AG04449 (cell line): ENCODE measurements around the gene LRRC31.

Experiments
- CTCF ChIA-PET: fragments of 350-600 bp; formaldehyde crosslinking; extraction: SDS; loops from one replicate; lab custom pipeline; 2021; ENCODE audit warnings: antibody characterized with exemption; lab: Yijun Ruan, JAX
- POLR2A ChIA-PET: fragments of 400-600, 350-600 bp; formaldehyde crosslinking; extraction: SDS; loops from one replicate; lab custom pipeline; 2020; ENCODE audit warnings: antibody characterized with exemption, inconsistent platforms; lab: Yijun Ruan, JAX
- DNase-seq: peaks from one replicate; pipeline ENCODE4 v3.0.0-alpha.2; 2010; ENCODE audit warnings: low read depth, low spot score
- H3K4me3 ChIP-seq: 2 replicates; pipeline ENCODE4 v1.5.1; 2011; ENCODE audit warnings: low read depth, mild to moderate bottlenecking, control low read depth, low read length
- CTCF ChIP-seq: IDR thresholded peaks from one replicate; pipeline ENCODE4 v1.5.1; 2011; ENCODE audit warnings: mild to moderate bottlenecking, moderate library complexity, low read length, control low read depth, inconsistent platforms; ENCODE audit not compliant: insufficient read depth; ENCODE audit errors: missing control alignments

Gene LRRC31

GRCh38 chr3:169905404-169905803, 35.7 kb upstream of the LRRC31 start:
- no peak overlapping the region for H3K4me3 ChIP-seq
- ChIA-PET CTCF (no interaction called here), POLR2A (no interaction called here)
- DNase-seq = no peak
- TF ChIP-seq CTCF = no peak

- no peak for TF ChIP-seq CTCF
- H3K4me3 ChIP-seq = no peak overlapping the region
- DNase-seq = no peak
- ChIA-PET POLR2A (no interaction called here), CTCF (no interaction called here)
Measured at GRCh38 chr3:169901453-169901852, 31.7 kb upstream of the LRRC31 start.

GRCh38 chr3:169897284-169897683, 27.5 kb upstream of the LRRC31 start:
- no peak for TF ChIP-seq CTCF
- ChIA-PET POLR2A (no interaction called here), CTCF (no interaction called here)
- no peak for DNase-seq
- H3K4me3 ChIP-seq = no peak overlapping the region

GRCh38 chr3:169895072-169895471, 25.3 kb upstream of the LRRC31 start:
- DNase-seq = no peak
- H3K4me3 ChIP-seq = no peak overlapping the region
- CTCF ChIA-PET = no interaction called here
- POLR2A ChIA-PET = no interaction called here
- no peak for TF ChIP-seq CTCF

GRCh38 chr3:169894110-169894509, 24.4 kb upstream of the LRRC31 start:
- POLR2A ChIA-PET = no interaction called here
- CTCF ChIA-PET = no interaction called here
- H3K4me3 ChIP-seq = no peak overlapping the region
- DNase-seq = no peak
- no peak for TF ChIP-seq CTCF

- ChIA-PET CTCF (no interaction called here), POLR2A (no interaction called here)
- TF ChIP-seq CTCF = no peak
- no peak for DNase-seq
- no peak overlapping the region for H3K4me3 ChIP-seq
Measured at GRCh38 chr3:169891886-169892285, 22.2 kb upstream of the LRRC31 start.
